GM18507 (cell line): ENCODE results near the gene SKAP1.
A peak's percentile ranks its signal among the peaks of the same experiment; 100 is the strongest.
"Not testable (repeated sequence)": the region's sequence is repeated elsewhere in the genome, so short reads cannot be mapped to it uniquely, and the experiment has no call there.

Experiments used
- DNase-seq: peaks from one replicate; pipeline ENCODE4 v3.0.0; 2011; ENCODE audit warnings: low read depth; ENCODE audit not compliant: insufficient read length; ENCODE audit errors: extremely low spot score
- FAIRE-seq: peaks from 2 replicates; lab custom pipeline; 2011; peaks lifted over from hg19 to GRCh38; lab: Jason Lieb, UNC

Gene SKAP1

DNA sequence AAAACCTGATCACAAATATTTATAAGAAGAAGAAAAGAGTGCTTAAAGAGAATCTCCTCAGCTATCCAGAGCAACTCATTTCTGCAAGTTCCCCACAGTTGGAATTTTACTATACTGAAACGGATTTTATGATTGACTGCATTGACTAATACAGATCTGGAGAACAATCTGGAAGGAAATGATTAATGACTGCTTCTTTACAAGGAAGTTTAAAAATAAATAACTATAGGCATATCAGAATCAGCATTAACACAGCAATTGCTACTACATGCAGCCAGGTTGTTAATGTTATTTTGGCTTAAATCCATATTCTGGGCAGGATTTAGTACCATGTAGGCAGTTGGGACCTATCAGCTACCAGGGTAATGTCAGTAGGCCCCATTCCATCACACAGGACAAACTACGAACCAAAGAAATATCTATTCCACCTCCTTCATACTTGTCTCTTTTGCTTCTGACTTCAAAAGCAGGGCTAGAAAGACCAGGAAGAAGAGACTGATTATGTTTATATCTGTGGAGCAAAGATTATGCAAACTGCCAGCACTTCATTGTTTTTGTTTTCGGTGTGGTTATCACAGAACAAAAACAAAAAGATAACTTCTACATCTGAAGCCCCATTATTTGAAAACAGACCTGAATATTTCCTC, 3.9 kb downstream of the SKAP1 start:
- FAIRE-seq: no peak

GRCh38 chr17:48422060-48422459, 8.0 kb downstream of the SKAP1 start:
- not testable (repeated sequence) for FAIRE-seq, DNase-seq

More for the DNA sequence above, 3.9 kb downstream of the SKAP1 start:
- no peak for DNase-seq

- FAIRE-seq: no peak
- DNase-seq: no peak
Measured at GRCh38 chr17:48420823-48421222, 9.2 kb downstream of the SKAP1 start.

DNA sequence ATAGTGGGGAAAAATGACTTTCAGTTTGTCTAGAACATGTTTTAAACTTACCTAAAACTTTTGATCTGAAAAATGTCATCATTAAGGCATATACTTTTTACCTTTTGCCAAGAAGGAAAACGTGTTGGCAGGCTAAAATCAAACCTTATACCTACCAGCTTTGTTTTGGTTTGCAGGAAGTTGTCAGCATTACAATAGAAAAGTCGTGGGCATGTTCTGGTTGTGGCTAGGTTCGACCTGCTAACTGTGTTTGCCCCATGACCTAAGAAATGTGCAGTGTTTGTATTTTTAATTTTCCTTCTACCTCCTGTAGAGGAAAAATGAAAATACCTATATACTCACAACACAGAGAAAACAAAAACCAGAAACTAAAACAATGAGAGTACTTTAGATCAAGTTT, 13.0 kb downstream of the SKAP1 start:
- no peak for FAIRE-seq

GRCh38 chr17:48413613-48414405, 16.2 kb downstream of the SKAP1 start:
- FAIRE-seq (peak; percentile 66), DNase-seq (no peak)

More for the DNA sequence above, 13.0 kb downstream of the SKAP1 start:
- DNase-seq: no peak

DNA sequence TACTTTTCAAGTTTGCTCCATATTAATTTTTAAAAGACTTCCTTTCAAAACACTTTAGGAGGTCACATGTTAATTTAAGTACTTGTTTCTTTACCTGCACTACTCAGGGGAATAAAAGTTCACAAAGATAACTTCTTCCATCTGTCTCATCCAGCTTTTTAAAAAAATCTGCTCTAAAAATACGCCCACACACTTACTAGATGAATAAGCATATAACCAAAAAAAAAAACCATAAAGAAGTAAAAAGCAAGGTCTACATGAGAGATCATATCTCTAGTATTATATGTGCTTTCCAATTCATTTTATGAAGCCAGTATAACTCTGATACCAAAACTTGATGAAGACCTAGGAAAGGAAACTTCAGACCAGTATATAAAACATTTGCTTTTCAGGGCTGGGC, 17.2 kb downstream of the SKAP1 start:
- no peak for DNase-seq

DNA sequence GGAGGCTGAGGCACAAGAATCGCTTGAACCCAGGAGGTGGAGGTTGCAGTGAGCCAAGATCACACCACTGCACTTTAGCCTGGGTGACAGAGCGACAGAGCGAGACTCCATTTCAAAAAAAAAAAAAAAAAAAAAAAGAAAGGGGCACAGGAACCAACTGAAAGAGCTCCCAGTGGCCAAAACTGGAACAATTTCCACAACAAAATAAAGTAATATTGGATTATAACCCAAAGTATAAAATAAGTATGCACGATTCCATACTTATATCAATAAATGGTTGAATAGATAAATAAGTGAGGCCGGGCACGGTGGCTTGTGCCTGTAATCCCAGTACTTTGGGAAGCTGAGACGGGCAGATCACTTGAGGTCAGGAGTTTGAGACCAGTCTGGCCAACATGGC, 19.2 kb downstream of the SKAP1 start:
- not testable (repeated sequence) for DNase-seq, FAIRE-seq

More for the DNA sequence above, 17.2 kb downstream of the SKAP1 start:
- FAIRE-seq: peak; percentile 63

GRCh38 chr17:48409607-48410006, 20.4 kb downstream of the SKAP1 start:
- DNase-seq (no peak), FAIRE-seq (no peak)

DNA sequence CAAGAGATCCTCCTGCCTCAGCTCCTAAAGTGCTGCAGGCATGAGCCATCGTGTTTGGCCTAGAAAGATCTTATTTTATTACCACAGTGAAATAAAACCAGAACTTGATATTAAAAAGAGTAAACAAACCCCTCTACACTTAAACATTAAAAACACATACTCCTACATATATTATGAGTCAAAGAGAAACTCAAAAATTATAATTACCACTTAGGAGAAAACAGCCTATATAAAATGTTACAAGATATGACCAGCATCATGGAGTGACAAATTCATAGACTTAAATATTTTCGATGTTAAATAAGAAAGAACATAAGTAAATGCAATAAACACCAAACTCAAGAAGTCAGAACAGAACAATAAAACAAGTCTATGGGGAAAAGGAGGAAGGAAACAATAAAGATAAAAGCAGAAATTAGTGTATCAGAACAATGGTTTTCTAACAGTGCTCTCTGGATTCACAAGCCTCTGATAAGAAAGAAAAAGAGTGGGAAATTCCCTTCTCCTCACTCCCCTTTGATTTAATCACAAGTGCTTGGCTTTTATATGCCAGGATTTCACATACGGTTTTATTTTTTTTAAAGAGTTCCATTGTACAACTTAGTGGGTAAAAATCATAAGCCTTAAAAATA, 23.0 kb downstream of the SKAP1 start:
- DNase-seq (no peak), FAIRE-seq (no peak)

DNA sequence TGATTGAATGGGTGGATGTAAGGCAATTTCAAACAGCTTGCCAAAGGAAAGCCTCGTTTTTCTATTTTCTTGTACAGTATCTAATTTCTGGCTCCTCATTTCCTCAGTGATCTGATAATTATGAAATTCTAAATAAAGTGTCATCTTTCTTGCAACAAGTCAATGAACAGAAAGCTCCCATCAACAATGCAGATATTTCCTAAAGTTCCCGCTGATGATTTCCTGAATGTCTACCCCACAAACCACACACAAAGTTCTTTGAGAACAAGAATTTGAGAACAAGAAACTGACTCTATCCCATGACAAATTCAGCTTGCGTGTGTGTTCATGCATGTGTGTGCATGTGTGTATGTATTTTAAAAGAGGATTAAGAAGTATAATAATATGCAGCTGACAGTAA, 35.2 kb downstream of the SKAP1 start:
- DNase-seq (no peak), FAIRE-seq (no peak)

DNA sequence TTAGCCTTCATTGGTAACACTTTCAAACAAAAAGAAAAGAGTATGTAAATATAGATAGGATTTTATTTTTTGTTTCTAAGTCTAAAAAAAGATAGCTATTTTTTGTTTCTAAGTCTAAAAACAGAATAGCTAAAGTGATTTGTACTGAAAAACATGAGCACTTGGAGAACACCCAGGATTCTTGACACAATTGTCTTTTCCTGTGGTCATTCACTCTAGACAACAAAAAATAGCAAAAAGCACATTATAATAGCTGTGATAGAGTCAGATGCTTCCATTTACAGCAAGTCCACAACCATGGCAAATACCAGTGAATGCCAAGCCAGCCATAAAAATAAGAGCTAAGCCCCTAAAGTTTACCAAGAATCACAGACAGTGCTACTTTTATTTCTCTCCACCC, 36.7 kb downstream of the SKAP1 start:
- DNase-seq (no peak), FAIRE-seq (no peak)

DNA sequence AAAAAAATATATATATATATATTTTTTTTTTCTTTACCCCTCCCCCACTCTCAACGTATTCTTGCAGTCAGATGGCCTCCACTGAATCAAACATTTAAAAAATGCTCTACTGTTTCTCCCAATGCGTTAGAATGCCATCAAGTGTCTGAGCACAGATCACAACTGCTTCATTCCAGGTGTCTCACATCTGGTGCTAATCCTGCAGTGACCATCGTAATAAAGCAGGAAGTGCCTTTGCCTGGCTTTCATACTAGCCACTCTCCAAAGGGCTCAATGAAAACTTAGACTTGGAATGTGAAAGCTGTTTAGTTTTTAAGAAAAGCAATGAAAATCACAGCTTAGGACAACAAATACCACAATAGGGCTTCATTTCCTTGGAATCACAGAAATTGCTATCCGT, 37.2 kb downstream of the SKAP1 start:
- DNase-seq: no peak

DNA sequence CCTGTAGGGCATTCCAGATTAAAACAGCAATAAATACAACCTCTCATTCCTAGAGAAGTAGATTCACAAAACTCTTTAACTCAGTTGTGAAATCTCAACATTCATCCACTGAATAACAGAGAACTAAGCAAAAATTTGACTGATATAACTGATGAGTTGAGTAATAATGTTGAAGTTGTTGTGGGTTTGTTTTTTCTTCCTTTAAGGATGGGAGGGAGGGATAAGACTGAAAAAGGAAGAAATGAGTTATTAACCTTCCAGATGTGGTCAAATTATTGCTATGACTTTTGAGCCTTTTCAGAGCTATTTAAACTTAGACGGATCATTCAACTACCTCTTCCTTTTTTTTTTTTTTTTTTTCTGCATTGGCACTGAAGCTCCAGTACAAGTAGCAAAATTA, 38.6 kb downstream of the SKAP1 start:
- DNase-seq (no peak), FAIRE-seq (no peak)

More for the DNA sequence above, 37.2 kb downstream of the SKAP1 start:
- no peak for FAIRE-seq

DNA sequence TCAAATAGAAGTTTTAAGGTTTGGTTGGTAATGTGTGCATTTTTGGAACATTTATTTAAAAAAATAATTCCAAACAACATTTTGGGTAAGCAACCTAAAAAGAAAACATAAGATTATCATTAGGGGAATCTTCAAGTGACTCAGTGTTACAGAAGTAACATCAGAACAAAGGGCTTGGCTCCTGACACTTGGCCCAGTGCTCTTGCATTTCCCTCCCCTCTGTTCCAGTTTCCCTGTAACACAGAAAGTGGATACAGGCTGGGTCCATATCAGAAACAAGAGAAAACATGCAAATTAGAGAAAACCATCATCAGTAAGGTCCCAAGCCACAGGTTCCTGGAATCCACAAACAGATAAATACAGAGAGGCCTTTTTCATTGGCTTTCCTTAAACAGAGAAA, 40.1 kb downstream of the SKAP1 start:
- no peak for DNase-seq
- FAIRE-seq: no peak

GRCh38 chr17:48388955-48389743, 40.9 kb downstream of the SKAP1 start:
- FAIRE-seq (peak; percentile 35), DNase-seq (no peak)

DNA sequence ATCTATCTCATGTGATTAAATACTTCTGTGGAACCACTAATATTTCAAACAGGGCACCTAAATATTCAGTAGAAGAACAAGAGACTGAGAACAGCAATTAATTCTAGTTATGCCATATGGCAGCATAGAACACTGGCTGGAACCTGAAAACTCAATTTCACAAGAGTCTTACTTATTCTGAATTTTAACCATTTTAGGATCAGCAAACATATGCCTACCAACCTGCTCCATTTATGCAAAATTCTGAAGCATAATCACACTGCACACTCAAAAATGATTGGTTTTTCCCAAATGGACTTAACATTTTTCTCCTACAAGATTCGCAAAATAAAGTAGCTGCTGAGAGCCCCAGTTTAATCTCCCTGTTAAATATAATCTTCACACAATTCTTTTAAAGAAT, 43.2 kb downstream of the SKAP1 start:
- no peak for DNase-seq

GRCh38 chr17:48385319-48385718, 44.7 kb downstream of the SKAP1 start:
- FAIRE-seq: no peak
- DNase-seq: no peak

More for the DNA sequence above, 43.2 kb downstream of the SKAP1 start:
- no peak for FAIRE-seq

DNA sequence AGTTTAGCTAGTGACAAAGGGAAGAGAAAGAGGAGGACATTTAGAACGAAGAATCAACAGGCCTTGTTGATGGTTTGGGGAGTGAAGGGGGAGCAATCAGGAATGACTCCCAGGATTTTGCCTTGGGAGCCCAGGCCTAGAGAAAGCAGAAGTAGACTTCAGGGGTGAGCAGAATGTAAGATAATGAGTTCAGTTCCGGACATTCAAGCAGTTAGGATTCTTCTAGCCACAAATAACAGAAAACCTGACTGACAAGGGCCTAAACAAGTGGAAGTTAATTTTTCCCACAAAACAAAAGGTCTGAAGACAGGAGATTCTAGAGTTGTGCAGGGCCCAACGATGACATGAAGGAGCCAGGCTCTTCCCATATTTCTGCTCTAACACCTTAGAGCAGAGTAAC, 45.9 kb downstream of the SKAP1 start:
- DNase-seq (no peak), FAIRE-seq (no peak)

- no peak for DNase-seq
- no peak for FAIRE-seq
Measured at GRCh38 chr17:48382989-48383388, 47.0 kb downstream of the SKAP1 start.
